SJSA1 (cell line): Measurements from ENCODE around the gene CHCHD10. TPM values are rescaled to one million over a fixed set of nuclear protein-coding genes. Genes with fewer than 3 reads are reported as not detected.

Experiments used
- DNase-seq, 2 experiments: peaks; one replicate each; pipeline ENCODE4 v3.0.0-alpha.2; 2015 to 2020; ENCODE audit warnings: low spot score in 2 of 2, low read depth in 1 of 2
- H3K27ac ChIP-seq: fragments of 250-450 bp; sonication (Bioruptor Pico); 2 replicates; pipeline ENCODE4 v1.5.1; 2020; ENCODE audit warnings: mild to moderate bottlenecking, moderate library complexity
- H3K27me3 ChIP-seq: fragments of 250-450 bp; sonication (Bioruptor Pico); replicated peaks from 2 replicates; pipeline ENCODE4 v1.5.1; 2020; ENCODE audit warnings: mild to moderate bottlenecking, moderate library complexity
- H3K36me3 ChIP-seq: fragments of 250-450 bp; sonication (Bioruptor Pico); 2 replicates; pipeline ENCODE4 v1.5.1; 2020; ENCODE audit warnings: mild to moderate bottlenecking
- H3K4me1 ChIP-seq: fragments of 250-450 bp; sonication (Bioruptor Pico); replicated peaks from 2 replicates; pipeline ENCODE4 v1.6.1; 2021; ENCODE audit warnings: mild to moderate bottlenecking
- H3K4me3 ChIP-seq: fragments of 250-450 bp; sonication (Bioruptor Pico); 2 replicates; pipeline ENCODE4 v1.5.1; 2020; ENCODE audit warnings: mild to moderate bottlenecking
- H3K9me3 ChIP-seq: fragments of 250-450 bp; sonication (Bioruptor Pico); replicated peaks from 2 replicates; pipeline ENCODE4 v1.5.1; 2020; ENCODE audit warnings: mild to moderate bottlenecking
- total RNA-seq: library from RNA; depleted of rRNA; stranded (reverse); fragments of >200 nt; shearing (Covaris generic); gene quantifications from 2 replicates; pipeline ENCODE4 v1.2.3, GENCODE V29; 2014

The CHCHD10 gene
- total RNA-seq, 1 experiment from 2014 or later: 6.4 TPM

DNA sequence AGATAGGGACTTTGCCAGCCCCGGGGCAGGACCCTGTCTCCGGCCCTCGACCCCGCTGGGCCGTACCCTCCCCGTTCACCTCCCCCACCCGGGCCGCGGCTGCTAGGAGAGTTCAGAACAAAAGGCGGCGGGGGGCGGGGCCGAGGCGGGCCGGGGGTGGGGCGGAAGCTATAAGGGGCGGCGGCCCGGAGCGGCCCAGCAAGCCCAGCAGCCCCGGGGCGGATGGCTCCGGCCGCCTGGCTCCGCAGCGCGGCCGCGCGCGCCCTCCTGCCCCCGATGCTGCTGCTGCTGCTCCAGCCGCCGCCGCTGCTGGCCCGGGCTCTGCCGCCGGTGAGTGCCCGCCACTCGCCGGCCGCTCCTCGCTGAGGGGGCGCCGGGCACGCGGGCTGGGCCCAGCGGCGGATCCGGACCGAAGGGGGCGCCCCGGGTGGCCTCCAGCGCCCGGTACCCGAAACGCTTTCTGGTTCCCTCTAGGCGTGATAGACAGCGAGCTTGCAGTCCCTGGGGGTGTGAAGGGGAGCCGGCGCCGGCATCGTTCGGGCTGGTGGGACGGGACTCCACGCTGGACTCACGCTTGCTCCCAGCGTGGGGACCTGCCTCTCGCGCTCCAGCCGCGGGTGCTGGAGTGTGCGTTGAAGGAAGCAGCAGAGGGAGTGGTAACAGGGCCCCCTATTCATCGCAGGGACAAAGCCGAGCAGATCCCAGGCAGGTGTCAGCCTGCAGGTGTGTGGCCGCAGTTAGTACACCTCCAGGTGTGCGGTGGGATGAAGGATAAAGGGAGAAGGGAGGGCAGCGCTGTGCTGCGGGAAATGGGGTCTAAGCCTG lies 5.1 kb upstream of the CHCHD10 start, which contains the start of gene MMP11:
MMP11 (plus strand) TSS at position 201 of the 825 bp plus-strand sequence; CDS start at position 223, 22 bp downstream.
- Histone ChIP-seq H3K4me1 (peaks cover 70% of the 10 kb centered on the region), H3K27me3 (no peaks in the 10 kb centered on the region), H3K9me3 (no peaks in the 10 kb centered on the region), H3K27ac (no peak within 1 kb of the TSS), H3K4me3 (peak within 1 kb of the TSS; percentile 51), H3K36me3 (0 out of 2 replicates have a peak, but pooled peaks cover 3% of the 10 kb centered on the region)
- peak; percentile 33 to 71 for DNase-seq

DNA sequence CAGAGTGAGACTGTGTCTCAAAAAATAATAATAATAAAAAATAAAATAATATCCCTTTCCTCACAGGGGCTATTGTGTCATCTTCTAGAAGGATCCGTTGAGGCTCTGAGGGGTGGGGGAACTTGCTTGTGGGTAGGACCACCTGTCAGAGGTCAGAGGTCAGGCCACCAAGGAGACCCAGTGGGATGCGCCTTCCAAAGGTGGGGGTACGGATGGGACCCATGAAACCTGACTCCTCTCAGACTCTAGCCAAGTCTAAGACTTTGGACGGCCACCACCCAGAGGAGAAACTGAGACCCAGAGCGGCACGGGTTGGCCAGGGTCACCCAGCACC lies 4.5 kb upstream of the CHCHD10 start:
- Histone ChIP-seq H3K27me3 (no peaks in the 10 kb centered on the region), H3K27ac (no peak overlapping the region), H3K9me3 (no peaks in the 10 kb centered on the region), H3K4me3 (peak overlapping the region; percentile 51), H3K36me3 (0 out of 2 replicates have a peak, but pooled peaks cover 3% of the 10 kb centered on the region), H3K4me1 (peaks cover 73% of the 10 kb centered on the region)
- DNase-seq: no peak

DNA sequence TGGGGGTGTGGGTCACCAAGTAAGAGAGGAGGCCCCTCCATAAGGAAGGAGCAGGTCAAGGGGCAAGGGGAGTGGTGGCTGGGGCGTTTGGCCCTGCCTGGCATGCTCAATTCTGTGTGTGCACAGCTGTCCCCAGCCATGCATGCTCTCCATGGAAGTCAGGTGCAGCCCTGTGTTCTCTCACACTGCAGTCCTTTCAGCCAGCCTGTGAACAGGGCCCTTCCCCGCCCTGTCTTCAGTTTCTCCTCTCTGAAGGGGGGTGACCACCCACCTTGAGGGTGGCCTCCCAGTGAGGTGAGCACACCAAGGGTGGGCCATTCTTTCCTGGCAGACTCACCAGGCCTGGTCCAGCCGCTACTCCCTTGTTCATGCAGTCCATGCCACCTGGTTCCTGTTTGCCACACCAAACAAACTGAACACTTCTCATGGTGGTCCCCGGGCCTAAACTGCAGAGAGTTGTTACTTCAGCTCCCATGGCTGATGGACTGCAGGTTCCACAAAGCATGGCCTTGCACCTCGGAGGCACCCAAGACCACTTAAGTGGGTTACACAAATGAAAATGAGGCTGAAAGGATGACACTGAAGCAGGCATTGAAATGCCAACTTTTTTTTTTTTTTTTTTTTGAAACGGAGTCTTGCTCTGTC lies 1.7 kb upstream of the CHCHD10 start:
- Histone ChIP-seq H3K9me3 (no peaks in the 10 kb centered on the region), H3K36me3 (peaks cover 21% of the 10 kb centered on the region), H3K27me3 (no peaks in the 10 kb centered on the region), H3K4me1 (peaks cover 74% of the 10 kb centered on the region), H3K27ac (peak overlapping the region; percentile 76), H3K4me3 (no peak overlapping the region)
- DNase-seq: peak; percentile 99

DNA sequence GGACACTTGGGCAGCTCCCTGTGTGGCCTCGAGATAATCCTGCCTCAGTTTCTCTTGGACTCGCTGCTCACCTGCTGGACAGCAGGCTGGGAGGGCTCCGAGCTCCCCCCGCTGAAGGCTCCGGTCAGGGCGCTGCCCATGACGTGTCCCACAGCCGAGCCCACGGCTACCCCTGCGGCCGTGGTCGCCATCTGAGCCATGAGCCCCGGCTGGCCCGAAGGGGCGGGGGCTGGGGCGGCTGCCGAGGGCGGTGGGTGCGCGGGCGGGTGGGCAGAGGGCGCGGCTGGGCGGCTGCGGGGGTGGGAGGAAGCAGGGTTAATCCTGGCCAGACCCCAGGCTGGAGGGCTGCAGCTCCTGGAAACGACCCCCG lies 484 bp downstream of the CHCHD10 start:
- Histone ChIP-seq H3K4me1 (peaks cover 68% of the 10 kb centered on the region), H3K36me3 (peaks cover 28% of the 10 kb centered on the region), H3K4me3 (peak overlapping the region; percentile 74), H3K9me3 (no peaks in the 10 kb centered on the region), H3K27me3 (no peaks in the 10 kb centered on the region), H3K27ac (no peak overlapping the region)
- DNase-seq: no peak

DNA sequence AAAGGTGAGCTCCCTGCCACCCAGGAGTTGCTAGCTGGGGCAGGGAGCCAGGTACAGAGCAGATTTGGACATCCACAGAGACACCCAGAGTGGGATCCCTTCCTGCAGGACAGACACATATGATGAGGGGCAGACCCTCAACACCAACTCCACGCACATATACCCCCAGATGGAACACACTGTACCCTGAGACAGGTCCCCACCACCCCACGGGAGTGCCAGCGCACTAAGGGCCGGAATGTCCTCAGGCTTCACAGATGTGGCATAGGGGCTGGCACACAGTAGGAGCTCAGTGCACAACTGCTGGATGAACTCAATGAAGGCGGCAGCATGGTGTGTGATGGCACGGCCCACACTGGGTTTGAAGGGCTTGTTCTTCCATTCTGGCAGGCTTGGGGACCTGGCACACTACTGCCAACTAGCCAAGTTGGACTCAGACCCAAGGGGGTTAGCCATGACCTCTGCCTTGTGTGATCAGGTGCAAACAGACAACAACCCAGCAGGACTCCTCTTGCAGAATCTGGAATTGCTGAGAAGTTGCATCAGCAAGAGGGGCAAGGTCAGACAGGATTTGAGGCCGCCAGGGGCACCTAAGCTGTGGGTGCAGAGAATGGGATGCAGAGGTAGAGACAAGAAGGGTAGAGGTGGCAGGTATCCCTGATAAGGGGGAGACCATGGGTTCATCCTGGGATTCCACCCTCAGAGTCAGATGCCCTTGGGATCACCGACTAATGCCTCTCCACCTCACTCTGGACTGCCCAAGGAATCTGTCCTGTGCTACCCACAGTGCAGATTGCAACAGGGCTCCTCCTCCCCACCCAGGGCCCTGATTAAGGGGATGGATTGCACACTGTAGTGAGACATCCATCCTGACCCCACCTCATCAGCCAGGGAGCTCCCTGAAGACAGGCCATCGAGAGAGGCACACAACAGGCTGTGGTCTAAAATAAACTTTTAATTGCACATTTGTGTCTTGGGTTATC lies 2.6 kb downstream of the CHCHD10 start:
- no peaks in the 10 kb centered on the region for H3K27me3 ChIP-seq
- no peak overlapping the region for H3K27ac ChIP-seq
- H3K36me3 ChIP-seq: peaks cover 28% of the 10 kb centered on the region
- peaks cover 47% of the 10 kb centered on the region for H3K4me1 ChIP-seq
- H3K9me3 ChIP-seq: no peaks in the 10 kb centered on the region
- no peak overlapping the region for H3K4me3 ChIP-seq
- no peak for DNase-seq

DNA sequence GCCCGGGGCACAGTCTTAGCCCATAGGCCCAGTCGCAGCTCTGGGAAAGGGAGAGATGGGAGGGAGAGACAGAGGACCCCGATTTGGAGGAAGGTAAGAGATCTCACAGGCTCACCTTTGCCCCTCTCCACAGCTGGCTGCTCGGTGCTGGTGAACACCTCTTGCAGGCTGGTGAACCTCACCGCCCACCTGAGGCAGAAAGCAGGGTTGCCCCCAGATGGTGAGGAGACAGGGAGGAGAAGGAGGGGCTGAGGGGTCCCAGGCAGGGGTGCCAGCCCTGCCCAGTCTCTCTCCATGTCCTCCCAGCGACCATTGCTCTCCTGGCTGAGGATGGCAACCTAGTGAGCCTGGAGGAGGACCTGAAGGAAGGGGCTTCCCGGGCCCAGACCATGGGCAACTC lies 3.8 kb downstream of the CHCHD10 start:
- H3K36me3 ChIP-seq: peaks cover 28% of the 10 kb centered on the region
- H3K27ac ChIP-seq: no peak overlapping the region
- peaks cover 35% of the 10 kb centered on the region for H3K4me1 ChIP-seq
- no peaks in the 10 kb centered on the region for H3K27me3 ChIP-seq
- DNase-seq: no peak
- H3K9me3 ChIP-seq: no peaks in the 10 kb centered on the region
- H3K4me3 ChIP-seq: no peak overlapping the region

DNA sequence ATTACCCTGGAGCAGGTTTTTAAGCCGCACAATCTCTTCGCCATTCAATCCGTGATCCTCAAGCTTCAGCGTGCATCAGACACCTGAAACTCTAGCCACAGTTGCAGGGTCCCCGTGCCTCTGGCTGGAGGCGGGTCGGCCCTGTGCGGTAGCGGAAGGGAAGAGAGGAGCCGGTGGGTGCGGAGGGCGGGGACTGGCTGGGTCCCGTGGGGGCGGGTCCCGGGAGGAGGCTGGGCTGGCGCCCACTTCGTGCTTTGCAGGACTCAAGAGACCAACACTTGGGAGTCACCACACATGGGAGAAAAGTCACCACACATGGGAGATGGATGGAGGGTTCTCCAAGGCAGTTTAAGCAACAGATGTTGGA lies 4.2 kb downstream of the CHCHD10 start:
- no peaks in the 10 kb centered on the region for H3K27me3 ChIP-seq
- peaks cover 28% of the 10 kb centered on the region for H3K36me3 ChIP-seq
- no peak for DNase-seq
- no peaks in the 10 kb centered on the region for H3K9me3 ChIP-seq
- H3K4me1 ChIP-seq: peaks cover 31% of the 10 kb centered on the region
- H3K4me3 ChIP-seq: no peak overlapping the region
- H3K27ac ChIP-seq: no peak overlapping the region

DNA sequence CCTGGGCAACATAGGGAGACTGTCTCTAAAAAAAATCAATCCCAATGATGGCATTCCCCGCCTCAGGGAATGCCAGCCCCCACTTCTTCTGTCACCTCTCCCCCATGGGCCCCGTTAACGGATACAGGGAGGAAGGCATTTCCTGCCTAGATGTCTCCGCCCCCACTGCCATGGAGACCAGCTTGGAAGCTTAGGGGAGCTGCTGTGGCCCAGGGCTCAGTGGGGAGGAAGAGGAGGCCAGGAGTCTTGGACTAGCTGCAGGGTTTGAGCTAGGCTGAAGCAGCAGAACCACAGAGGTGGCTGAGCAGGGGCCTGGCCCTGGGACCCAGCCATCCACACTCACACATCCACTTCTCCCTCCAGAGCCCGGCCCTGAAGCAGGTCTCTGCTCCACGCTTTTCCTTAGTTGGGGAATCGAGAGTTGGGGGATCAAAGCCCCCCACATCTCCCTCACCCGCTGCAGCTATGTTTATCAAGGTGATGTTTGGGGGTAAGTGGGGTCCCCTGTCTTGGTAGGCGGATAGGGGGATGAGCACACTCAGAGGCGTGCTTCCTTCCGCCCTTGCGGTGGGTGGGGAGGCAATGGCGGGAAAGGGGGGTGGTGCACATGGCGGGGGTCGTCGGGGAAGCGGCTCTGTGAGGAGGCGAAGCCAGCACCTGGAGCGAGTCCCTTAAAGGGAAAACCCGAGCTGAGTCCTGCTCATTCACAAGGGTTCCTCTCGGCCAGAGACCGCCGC lies 4.8 kb downstream of the CHCHD10 start, which contains the start of gene C22orf15:
C22orf15 (plus strand) TSS at position 149 of the 737 bp plus-strand sequence; CDS start at position 466, 317 bp downstream.
- Histone ChIP-seq H3K4me1 (peaks cover 25% of the 10 kb centered on the region), H3K36me3 (peaks cover 26% of the 10 kb centered on the region), H3K27ac (no peak within 1 kb of the TSS), H3K27me3 (no peaks in the 10 kb centered on the region), H3K4me3 (no peak within 1 kb of the TSS), H3K9me3 (no peaks in the 10 kb centered on the region)
- DNase-seq: peak in 1 of 2 experiments; percentile 27

DNA sequence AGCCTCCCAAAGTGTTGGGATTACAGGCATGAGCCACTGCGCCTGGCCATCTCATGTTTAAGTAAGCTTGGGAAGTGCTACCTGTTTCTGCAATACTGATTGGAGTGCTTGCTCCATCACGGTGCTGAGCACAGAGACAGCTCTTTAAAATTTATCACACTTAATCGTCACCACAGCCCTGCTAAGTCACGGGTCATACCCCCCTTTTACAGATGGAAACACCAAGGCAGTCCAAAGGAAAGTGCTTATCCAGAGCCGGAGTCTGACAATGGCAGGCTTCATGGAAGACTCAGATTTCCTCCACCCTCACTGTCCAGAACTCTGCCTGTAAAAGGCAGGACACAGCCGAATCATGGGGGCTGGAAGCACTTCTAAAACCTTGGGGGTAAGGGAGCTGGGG lies 7.7 kb downstream of the CHCHD10 start:
- H3K27me3 ChIP-seq: no peaks in the 10 kb centered on the region
- H3K36me3 ChIP-seq: peaks cover 11% of the 10 kb centered on the region
- peaks cover 17% of the 10 kb centered on the region for H3K4me1 ChIP-seq
- H3K27ac ChIP-seq: no peak overlapping the region
- no peak for DNase-seq
- no peaks in the 10 kb centered on the region for H3K9me3 ChIP-seq
- H3K4me3 ChIP-seq: no peak overlapping the region

DNA sequence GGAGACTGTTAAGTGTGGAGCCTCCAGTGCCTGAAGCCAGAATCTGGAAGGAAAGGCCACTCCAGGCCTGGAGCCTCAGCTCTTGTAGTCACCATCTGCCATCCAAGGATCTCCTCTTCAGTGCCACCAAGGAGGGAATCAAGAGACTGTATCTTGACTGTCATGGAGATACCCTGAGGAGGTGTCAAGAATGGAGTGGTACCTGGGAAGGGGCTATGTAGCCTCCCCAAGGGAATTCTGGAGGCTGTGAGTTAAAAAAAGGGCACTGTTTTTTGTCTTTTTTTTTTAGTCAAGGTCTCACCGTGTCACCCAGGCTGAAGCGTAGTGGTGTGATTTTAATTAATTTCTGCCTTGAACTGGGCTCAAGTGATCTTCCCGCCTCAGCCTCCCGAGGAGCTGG lies 8.2 kb downstream of the CHCHD10 start:
- no peak overlapping the region for H3K27ac ChIP-seq
- H3K4me3 ChIP-seq: no peak overlapping the region
- peaks cover 19% of the 10 kb centered on the region for H3K4me1 ChIP-seq
- no peaks in the 10 kb centered on the region for H3K27me3 ChIP-seq
- no peaks in the 10 kb centered on the region for H3K9me3 ChIP-seq
- DNase-seq: no peak
- H3K36me3 ChIP-seq: peaks cover 7% of the 10 kb centered on the region; the same call in 1 of the 2 replicates

DNA sequence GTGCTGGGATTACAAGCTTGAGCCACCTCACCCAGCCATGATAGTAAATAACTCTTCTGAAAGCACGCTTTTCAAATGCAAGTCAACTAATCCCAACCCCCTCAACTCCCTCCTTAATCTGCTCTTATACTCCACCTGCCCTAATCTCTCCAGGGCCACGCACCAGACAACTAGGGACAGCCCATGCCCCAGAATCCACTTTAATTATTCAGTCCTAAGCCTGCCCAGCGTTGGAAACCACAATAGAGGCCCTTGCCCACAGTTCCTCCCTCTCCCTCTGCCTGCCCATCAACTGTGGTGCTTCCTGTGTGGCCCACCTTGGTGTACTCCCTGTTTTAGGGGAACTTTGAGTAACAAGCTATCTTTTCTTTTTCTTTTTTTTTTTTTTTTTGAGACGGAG lies 10.9 kb downstream of the CHCHD10 start:
- Histone ChIP-seq H3K27me3 (no peaks in the 10 kb centered on the region), H3K36me3 (no peaks in the 10 kb centered on the region), H3K27ac (no peak overlapping the region), H3K4me1 (peaks cover 8% of the 10 kb centered on the region), H3K4me3 (no peak overlapping the region), H3K9me3 (no peaks in the 10 kb centered on the region)
- no peak for DNase-seq

DNA sequence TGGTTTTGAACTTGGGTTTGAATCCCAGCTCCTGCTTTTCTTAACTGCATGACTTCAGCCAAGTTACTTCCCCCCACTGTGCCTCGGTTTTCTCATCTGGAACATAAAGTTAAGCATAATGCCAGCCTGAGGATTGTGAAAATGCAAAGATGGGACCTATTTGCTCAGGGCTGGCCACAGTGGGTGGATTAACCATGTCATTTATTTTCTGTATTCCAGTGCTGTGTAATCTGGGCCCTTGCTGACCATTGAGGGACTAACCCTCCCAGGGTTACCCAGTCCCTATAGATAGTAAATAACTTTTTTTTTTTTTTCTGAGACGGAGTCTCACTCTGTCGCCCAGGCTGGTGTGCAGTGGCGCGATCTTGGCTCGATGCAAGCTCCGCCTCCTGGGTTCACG lies 12.1 kb downstream of the CHCHD10 start:
- Histone ChIP-seq H3K4me1 (peaks cover 15% of the 10 kb centered on the region), H3K36me3 (no peaks in the 10 kb centered on the region), H3K4me3 (no peak overlapping the region), H3K27me3 (no peaks in the 10 kb centered on the region), H3K27ac (no peak overlapping the region), H3K9me3 (peaks cover 4% of the 10 kb centered on the region)
- DNase-seq: no peak
